Psoas muscle (tissue), 8 donors: ENCODE results near the gene CASP8. TPM values are rescaled to one million over a fixed set of nuclear protein-coding genes. Genes with fewer than 3 reads are reported as not detected.

ENCODE experiments used
- ATAC-seq, 4 donors: fragments of 200-7000 bp; cut with Tn5 transposase; one replicate each; pipeline ENCODE4 v1.9.1; 2020; ENCODE audit warnings: moderate library complexity in 3 of 4, mild to moderate bottlenecking in 2 of 4
- DNase-seq, 2 donors: peaks; one replicate each; pipeline ENCODE4 v3.0.0-alpha.2; 2020
- H3K27ac ChIP-seq: fragments of 200-600 bp; one replicate; pipeline ENCODE4 v1.8.0; 2022
- H3K27me3 ChIP-seq, 3 donors: fragments of 200-600 bp in 1 of 3; one replicate each; pipeline versions ENCODE4 v1.6.1 to v1.8.0; 2013 to 2022; ENCODE audit warnings: low read length in 2 of 3, mild to moderate bottlenecking in 2 of 3, moderate library complexity in 1 of 3; ENCODE audit not compliant: insufficient read depth in 3 of 3
- H3K36me3 ChIP-seq, 2 donors: fragments of 200-600 bp in 1 of 2; one replicate each; pipeline versions ENCODE4 v1.6.1 to v1.8.0; 2013 to 2022; ENCODE audit warnings: low read depth in 1 of 2, mild to moderate bottlenecking in 1 of 2, moderate library complexity in 1 of 2; ENCODE audit not compliant: insufficient read depth in 1 of 2
- H3K4me1 ChIP-seq: fragments of 200-600 bp; one replicate; pipeline ENCODE4 v1.8.0; 2022
- H3K4me3 ChIP-seq: fragments of 200-600 bp; one replicate; pipeline ENCODE4 v1.8.0; 2022; ENCODE audit warnings: mild to moderate bottlenecking
- H3K9me3 ChIP-seq: fragments of 200-600 bp; one replicate; pipeline ENCODE4 v1.8.0; 2022
- WGBS, 3 donors: extraction: QIAGEN DNeasy Blood & Tissue Kit; methylation state at CpG; one replicate each; pipeline versions ENCODE4 v1.1.6 to v1.1.7; 2013; 5-methylcytosine and 5-hydroxymethylcytosine counted together
- intact Hi-C, 2 donors: fragments of 100-400 bp; cut with DNase I; formaldehyde crosslinking; loops; one replicate each; pipeline versions ENCODE4 v1.11.0 to v1.14.2; 2022
- long read RNA-seq, 2 donors: library from polyadenylated mRNA; unstranded; transcript quantifications; one replicate each; pipeline ENCODE4 v2.0.0, GENCODE V29; 2021
- polyA plus RNA-seq, 3 donors: library from polyadenylated mRNA; stranded (reverse); fragments of 200-250 nt; gene quantifications; one replicate each; pipeline ENCODE4 v1.2.3, GENCODE V29; 2013
- total RNA-seq, 4 donors: library from RNA; stranded (reverse); fragmentation: NEBNext Ultra II Directional in 2 of 4; extraction: Animal tissue kit (Norgen Biotek cat#: 25700) in 2 of 4; gene quantifications; one replicate each; pipeline versions ENCODE4 v1.2.1 to v1.2.4, GENCODE V29; 2021 to 2023
- TF ChIP-seq, protein P1 (sequence below): fragments of 200-600 bp; IDR thresholded peaks from one replicate; pipeline ENCODE4 v1.8.0; 2022; ENCODE audit warnings: antibody characterized with exemption
- donor health status: healthy with polysubstance abuse.
- donor health status: DM: no; HTN: no; CAD: no; lungs with moderate emphysema.
- donor health status: Bipolar disorder and iron deficiency.
- donor health status: healthy.
- donor health status: DM: yes; HTN: yes; CAD: no.
- donor health status: DM: no; HTN: no; CAD: no.
- donor health status: DM: no; HTN: no; CAD: no.
- donor health status: DM: yes; HTN: yes; CAD: no.

Gene CASP8
- total RNA-seq (1 to 10 TPM; 2.3 to 3.5 (median 3.0) TPM), polyA plus RNA-seq (1 to 10 TPM in 2 of 3 donors, under 1 TPM in 1; 0.87 to 1.3 (median 1.2) TPM)
- long read RNA-seq, donor 1, partial matches to known transcripts = 0 of 1 reads
- long read RNA-seq, donor 1, other reads (novel, unspliced or antisense) = 0 of 1 reads
- long read RNA-seq, donor 2, partial matches to known transcripts = 0 of 3 reads
- long read RNA-seq, donor 2, other reads (novel, unspliced or antisense) = 3 of 3 reads

DNA sequence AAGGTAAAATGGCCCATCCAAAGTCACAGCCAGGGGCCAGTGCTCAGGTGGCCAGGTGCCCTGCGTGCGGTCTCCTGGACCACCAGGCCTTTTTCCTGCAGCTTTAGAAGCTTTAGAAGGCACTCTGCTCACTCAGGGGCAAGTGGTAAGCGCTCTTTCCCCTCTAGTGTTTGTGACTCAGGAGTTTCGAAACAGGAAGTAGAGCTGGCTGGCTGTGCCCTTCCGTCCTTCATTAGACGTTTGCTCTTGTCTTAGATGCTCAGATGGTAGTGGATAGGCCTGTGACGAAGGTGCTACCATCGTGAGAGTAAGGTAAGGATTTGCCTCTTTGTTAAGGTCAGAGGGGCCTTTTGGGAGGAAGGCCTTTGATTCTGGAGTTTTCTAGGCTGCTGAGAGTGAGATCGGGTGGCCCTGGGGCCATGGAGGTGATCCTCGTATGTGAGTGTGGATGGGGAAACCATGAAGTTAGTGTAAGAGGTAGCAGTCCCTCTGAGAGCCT is at the start of gene CASP8:
Gene CASP8 (plus strand): TSS at position 235 of the 499 bp plus-strand sequence. CDS start 5,951 bp downstream, outside the sequence.
- Histone ChIP-seq H3K9me3 (no peaks in the 10 kb centered on the region), H3K4me3 (peak within 1 kb of the TSS; percentile 69), H3K27me3 (no peaks in the 10 kb centered on the region), H3K27ac (no peak within 1 kb of the TSS), H3K4me1 (no peaks in the 10 kb centered on the region), H3K36me3 (no peaks in the 10 kb centered on the region)
- WGBS, 3 donors = 84 to 90% (median 85%) methylated on average over 10 of the region's 10 CpGs
- no peak for DNase-seq
- intact Hi-C loops = no loop called here
- TF ChIP-seq, protein P1, sequence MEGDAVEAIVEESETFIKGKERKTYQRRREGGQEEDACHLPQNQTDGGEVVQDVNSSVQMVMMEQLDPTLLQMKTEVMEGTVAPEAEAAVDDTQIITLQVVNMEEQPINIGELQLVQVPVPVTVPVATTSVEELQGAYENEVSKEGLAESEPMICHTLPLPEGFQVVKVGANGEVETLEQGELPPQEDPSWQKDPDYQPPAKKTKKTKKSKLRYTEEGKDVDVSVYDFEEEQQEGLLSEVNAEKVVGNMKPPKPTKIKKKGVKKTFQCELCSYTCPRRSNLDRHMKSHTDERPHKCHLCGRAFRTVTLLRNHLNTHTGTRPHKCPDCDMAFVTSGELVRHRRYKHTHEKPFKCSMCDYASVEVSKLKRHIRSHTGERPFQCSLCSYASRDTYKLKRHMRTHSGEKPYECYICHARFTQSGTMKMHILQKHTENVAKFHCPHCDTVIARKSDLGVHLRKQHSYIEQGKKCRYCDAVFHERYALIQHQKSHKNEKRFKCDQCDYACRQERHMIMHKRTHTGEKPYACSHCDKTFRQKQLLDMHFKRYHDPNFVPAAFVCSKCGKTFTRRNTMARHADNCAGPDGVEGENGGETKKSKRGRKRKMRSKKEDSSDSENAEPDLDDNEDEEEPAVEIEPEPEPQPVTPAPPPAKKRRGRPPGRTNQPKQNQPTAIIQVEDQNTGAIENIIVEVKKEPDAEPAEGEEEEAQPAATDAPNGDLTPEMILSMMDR = no peak
- ATAC-seq = peak in 3 of 4 donors; percentile 24 to 36 (median 31)

DNA sequence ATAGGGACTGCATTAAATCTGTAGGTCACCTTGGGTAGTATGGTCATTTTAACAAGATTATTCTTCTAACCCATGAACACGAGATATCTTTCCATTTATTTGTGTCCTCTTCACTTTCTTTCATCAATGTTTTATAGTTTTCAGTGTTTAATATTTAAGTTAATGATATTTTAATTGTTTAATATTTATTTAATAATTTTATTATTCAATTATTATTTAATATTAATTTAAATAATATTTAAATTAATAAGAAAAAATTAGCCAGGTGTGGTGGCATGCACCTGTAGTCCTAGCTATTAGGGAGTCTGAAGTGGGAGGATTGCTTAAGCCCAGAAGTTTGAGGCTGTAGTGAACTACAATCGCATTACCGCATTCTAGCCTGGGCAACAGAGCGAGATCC is 44.4 kb upstream of the CASP8 start:
- Histone ChIP-seq H3K36me3 (no peaks in the 10 kb centered on the region), H3K4me3 (no peak overlapping the region), H3K9me3 (no peaks in the 10 kb centered on the region), H3K27me3 (no peaks in the 10 kb centered on the region), H3K27ac (no peak overlapping the region), H3K4me1 (no peaks in the 10 kb centered on the region)
- DNase-seq (no peak), ATAC-seq (no peak)
- intact Hi-C loops = no loop called here
- TF ChIP-seq, protein P1 = no peak
- 92 to 97% (median 92%) methylated on average over 4 of the region's 4 CpGs for WGBS, 3 donors

DNA sequence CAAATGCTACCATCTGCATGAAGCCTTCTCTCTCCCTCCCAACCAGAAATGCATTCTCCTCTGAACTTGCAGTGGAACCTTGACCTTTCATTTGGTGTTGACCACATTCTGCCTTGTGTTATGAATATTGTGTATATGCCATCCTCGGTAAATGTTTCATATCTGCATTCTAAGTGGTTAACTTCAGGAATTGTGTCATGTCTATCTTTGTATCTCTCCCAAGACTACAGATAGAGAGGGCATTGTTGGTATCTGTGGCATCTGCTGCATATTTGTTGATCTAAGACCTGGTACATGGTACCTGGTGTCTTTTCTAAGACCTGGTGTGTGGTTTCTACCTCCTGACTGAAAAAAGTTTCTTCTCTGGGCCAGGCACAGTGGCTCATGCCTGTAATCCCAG is 43.4 kb upstream of the CASP8 start:
- no peaks in the 10 kb centered on the region for H3K27me3 ChIP-seq
- H3K9me3 ChIP-seq = no peaks in the 10 kb centered on the region
- no peaks in the 10 kb centered on the region for H3K36me3 ChIP-seq
- TF ChIP-seq, protein P1 = no peak
- WGBS, 3 donors = 93 to 95% (median 95%) methylated on average over 1 of the region's 1 CpG
- H3K4me1 ChIP-seq = no peaks in the 10 kb centered on the region
- H3K27ac ChIP-seq = no peak overlapping the region
- ATAC-seq = no peak
- no peak overlapping the region for H3K4me3 ChIP-seq
- DNase-seq = no peak
- intact Hi-C loops = no loop called here

DNA sequence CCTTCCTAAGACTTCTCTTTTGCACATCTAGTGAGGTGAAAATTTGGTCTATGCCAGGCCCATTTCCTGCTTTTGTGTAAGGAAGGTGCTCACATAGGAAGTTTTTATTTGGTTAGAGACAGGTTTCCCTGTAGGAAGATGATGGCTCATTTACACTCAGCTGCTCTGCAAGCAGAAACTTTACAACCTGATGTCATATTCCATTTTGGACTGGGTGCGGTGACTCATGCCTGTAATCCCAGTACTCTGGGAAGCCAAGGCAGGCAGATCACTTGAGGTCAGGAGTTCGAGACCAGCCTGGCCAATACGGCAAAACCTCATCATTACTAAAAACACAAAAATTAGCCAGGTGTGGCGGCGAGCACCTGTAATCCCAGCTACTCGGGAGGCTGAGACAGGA is 41.6 kb upstream of the CASP8 start:
- TF ChIP-seq, protein P1 = no peak

More for the DNA sequence above, 41.6 kb upstream of the CASP8 start:
- 71 to 83% (median 75%) methylated on average over 6 of the region's 6 CpGs for WGBS, 3 donors
- ATAC-seq (peak; percentile 52 to 67 (median 56)), DNase-seq (no peak)
- H3K36me3 ChIP-seq = no peaks in the 10 kb centered on the region
- no peak overlapping the region for H3K27ac ChIP-seq
- no peaks in the 10 kb centered on the region for H3K27me3 ChIP-seq
- H3K9me3 ChIP-seq = no peaks in the 10 kb centered on the region
- H3K4me1 ChIP-seq = no peaks in the 10 kb centered on the region
- no peak overlapping the region for H3K4me3 ChIP-seq
- intact Hi-C loops = no loop called here
